Measurements from ENCODE around the gene ADGRF3.

The ADGRF3 gene

DNA sequence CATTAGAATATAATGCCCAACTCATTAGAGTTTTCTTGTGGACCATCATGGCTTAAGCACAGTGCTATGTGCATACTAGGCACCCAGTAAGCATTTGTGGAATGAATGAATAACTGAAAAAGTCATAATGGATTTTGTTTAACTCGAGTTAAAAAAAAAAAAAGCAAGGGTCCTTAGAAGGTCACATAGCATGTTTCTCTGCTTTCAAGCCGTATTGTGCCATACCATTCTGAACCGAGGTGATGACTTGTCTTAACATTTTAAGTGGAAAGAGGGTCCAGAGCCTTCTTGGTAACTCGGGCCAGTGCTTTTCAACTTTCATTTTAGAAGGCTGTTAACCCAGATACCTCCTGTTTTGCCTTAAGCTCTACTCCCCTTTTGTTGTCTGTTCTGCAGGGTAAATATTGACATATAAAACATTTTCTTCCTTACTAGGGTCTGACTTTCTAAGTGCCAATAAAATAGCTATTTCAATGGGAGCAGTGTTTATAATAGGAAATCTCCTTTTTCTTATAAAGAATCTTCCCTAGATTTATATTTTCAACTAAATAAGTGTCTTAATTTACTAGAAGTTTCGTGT, 787 bp upstream of the ADGRF3 start:
- peak overlapping the region; percentile 92 for H3K27ac ChIP-seq
- TF ChIP-seq, protein P1, sequence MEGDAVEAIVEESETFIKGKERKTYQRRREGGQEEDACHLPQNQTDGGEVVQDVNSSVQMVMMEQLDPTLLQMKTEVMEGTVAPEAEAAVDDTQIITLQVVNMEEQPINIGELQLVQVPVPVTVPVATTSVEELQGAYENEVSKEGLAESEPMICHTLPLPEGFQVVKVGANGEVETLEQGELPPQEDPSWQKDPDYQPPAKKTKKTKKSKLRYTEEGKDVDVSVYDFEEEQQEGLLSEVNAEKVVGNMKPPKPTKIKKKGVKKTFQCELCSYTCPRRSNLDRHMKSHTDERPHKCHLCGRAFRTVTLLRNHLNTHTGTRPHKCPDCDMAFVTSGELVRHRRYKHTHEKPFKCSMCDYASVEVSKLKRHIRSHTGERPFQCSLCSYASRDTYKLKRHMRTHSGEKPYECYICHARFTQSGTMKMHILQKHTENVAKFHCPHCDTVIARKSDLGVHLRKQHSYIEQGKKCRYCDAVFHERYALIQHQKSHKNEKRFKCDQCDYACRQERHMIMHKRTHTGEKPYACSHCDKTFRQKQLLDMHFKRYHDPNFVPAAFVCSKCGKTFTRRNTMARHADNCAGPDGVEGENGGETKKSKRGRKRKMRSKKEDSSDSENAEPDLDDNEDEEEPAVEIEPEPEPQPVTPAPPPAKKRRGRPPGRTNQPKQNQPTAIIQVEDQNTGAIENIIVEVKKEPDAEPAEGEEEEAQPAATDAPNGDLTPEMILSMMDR (conservative IDR thresholded peaks at IDR 0.05) = no peak

GRCh38 chr2:26345545-26346453, 790 bp downstream of the ADGRF3 start, which contains the start of gene SELENOI:
SELENOI (plus strand) TSS chr2:26346143; CDS start chr2:26346233, 90 bp downstream.
- H3K27ac ChIP-seq = peak within 1 kb of the TSS; percentile 92
- TF ChIP-seq, protein P1 (conservative IDR thresholded peaks at IDR 0.05) = no peak

DNA sequence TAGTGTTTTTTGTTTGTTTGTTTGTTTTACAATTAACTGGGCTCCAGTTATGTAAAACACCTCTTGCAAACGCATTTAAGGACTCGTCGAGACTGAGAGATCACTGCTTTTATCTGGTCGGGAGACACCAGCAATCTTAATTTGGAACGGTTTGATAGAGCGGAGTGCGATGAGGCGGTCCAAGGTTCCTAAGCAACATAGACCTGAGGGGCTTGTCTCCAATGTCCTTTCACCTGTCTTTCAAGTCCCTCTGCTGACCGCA, 1.4 kb downstream of the ADGRF3 start:
- TF ChIP-seq, protein P1 (conservative IDR thresholded peaks at IDR 0.05) = no peak
- H3K27ac ChIP-seq = peak overlapping the region; percentile 92

- TF ChIP-seq, protein P1 (conservative IDR thresholded peaks at IDR 0.05) = no peak
- peak overlapping the region; percentile 92 for H3K27ac ChIP-seq
These were observed 1.9 kb downstream of the ADGRF3 start for GRCh38 chr2:26344581-26345282.

GRCh38 chr2:26340831-26341230, 5.8 kb downstream of the ADGRF3 start:
- TF ChIP-seq, protein P1 (conservative IDR thresholded peaks at IDR 0.05) = no peak

DNA sequence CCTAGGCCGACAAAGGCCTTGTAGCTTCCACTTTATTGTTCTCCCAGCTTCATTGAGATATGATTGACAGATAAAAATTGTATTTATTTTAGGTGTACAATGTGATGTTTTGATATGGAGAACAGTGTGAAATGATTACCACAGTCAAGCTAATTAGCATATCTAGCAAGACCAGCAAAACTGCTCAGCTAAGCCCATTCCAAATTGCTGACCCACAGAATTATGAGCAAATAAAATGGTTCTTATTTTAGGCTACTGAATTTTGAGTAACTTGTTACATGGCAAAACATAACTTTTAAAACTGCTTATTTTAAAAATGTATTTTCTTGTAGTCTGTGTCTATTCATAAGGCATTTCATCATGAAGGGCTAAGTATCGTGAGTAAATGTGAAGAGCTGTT, 9.3 kb downstream of the ADGRF3 start:
- no peak overlapping the region for H3K27ac ChIP-seq
- TF ChIP-seq, protein P1 (conservative IDR thresholded peaks at IDR 0.05) = no peak

More at GRCh38 chr2:26340831-26341230, 5.8 kb downstream of the ADGRF3 start:
- no peak overlapping the region for H3K27ac ChIP-seq

- H3K27ac ChIP-seq = no peak overlapping the region
- TF ChIP-seq, protein P1 (conservative IDR thresholded peaks at IDR 0.05) = no peak
These were observed 9.9 kb downstream of the ADGRF3 start for GRCh38 chr2:26336719-26337118.

Measured in VCaP (cell line).